ENCODE data around the gene ZNF506. TPM values are rescaled to one million over a fixed set of nuclear protein-coding genes. Genes with fewer than 3 reads are reported as not detected.

Gene ZNF506
- total and polyA plus RNA-seq, 11 donors = 5.0 to 20.2 (median 11.6) TPM

- Histone ChIP-seq H3K36me3 (no peaks in the 10 kb centered on the region), H3K4me3 (no peak overlapping the region), H3K27ac (no peak overlapping the region), H3K9me3 (peaks cover 0 to 13% (median 0%) of the 10 kb centered on the region in 12 donors), H3K27me3 (no peaks in the 10 kb centered on the region), H3K4me1 (no peaks in the 10 kb centered on the region)
- no peak for DNase-seq
- TF ChIP-seq CTCF (IDR thresholded peaks at IDR 0.05) (no peak), POLR2A (IDR thresholded peaks at IDR 0.05) (no peak)
- WGBS, 4 donors = 91 to 97% (median 95%) methylated on average over 6 of the region's 6 CpGs
- intact Hi-C loops (cut with DNase I) = no loop called here
- no peak for ATAC-seq
Measured at GRCh38 chr19:19849056-19849455, 27.5 kb upstream of the ZNF506 start.

GRCh38 chr19:19847781-19848180 is 26.2 kb upstream of the ZNF506 start:
- intact Hi-C loops (cut with DNase I) = no loop called here
- TF ChIP-seq POLR2A (IDR thresholded peaks at IDR 0.05) = no peak
- TF ChIP-seq CTCF (IDR thresholded peaks at IDR 0.05) = no peak
- peaks cover 0 to 25% (median 0%) of the 10 kb centered on the region in 12 donors for H3K9me3 ChIP-seq
- WGBS, 4 donors = 88 to 97% (median 93%) methylated on average over 12 of the region's 12 CpGs
- no peak overlapping the region for H3K4me3 ChIP-seq
- ATAC-seq = no peak
- H3K4me1 ChIP-seq = no peaks in the 10 kb centered on the region
- H3K27ac ChIP-seq = no peak overlapping the region
- H3K27me3 ChIP-seq = no peaks in the 10 kb centered on the region
- no peaks in the 10 kb centered on the region for H3K36me3 ChIP-seq
- DNase-seq = no peak

GRCh38 chr19:19835560-19836038 is 14.0 kb upstream of the ZNF506 start:
- H3K4me1 ChIP-seq = no peaks in the 10 kb centered on the region
- DNase-seq (no peak), ATAC-seq (no peak)
- TF ChIP-seq CTCF (IDR thresholded peaks at IDR 0.05) (no peak), POLR2A (IDR thresholded peaks at IDR 0.05) (no peak)
- no peak overlapping the region for H3K4me3 ChIP-seq
- no peak overlapping the region for H3K27ac ChIP-seq
- no peaks in the 10 kb centered on the region for H3K27me3 ChIP-seq
- intact Hi-C loops (cut with DNase I) = no loop called here
- no peaks in the 10 kb centered on the region for H3K36me3 ChIP-seq
- H3K9me3 ChIP-seq = peaks cover 0 to 99% (median 73%) of the 10 kb centered on the region in 12 donors

GRCh38 chr19:19826875-19827274 is 5.3 kb upstream of the ZNF506 start:
- ATAC-seq (no peak), DNase-seq (no peak)
- intact Hi-C loops (cut with DNase I) = no loop called here
- H3K27ac ChIP-seq = no peak overlapping the region
- no peak overlapping the region for H3K4me3 ChIP-seq
- TF ChIP-seq CTCF (IDR thresholded peaks at IDR 0.05) = no peak
- TF ChIP-seq POLR2A (IDR thresholded peaks at IDR 0.05) = no peak
- H3K4me1 ChIP-seq = peaks cover 0 to 6% (median 0%) of the 10 kb centered on the region in 12 donors
- H3K36me3 ChIP-seq = no peaks in the 10 kb centered on the region
- 91 to 94% (median 91%) methylated on average over 11 of the region's 11 CpGs for WGBS, 4 donors
- peaks cover 0 to 81% (median 37%) of the 10 kb centered on the region in 12 donors for H3K9me3 ChIP-seq
- no peaks in the 10 kb centered on the region for H3K27me3 ChIP-seq

Measured in heart left ventricle (tissue), 16 donors.